Naive thymus-derived CD8-positive, alpha-beta T cell (primary cell): Measurements from ENCODE around the gene MED13L. TPM values are rescaled to one million over a fixed set of nuclear protein-coding genes. Genes with fewer than 3 reads are reported as not detected.

ENCODE experiments used
- ATAC-seq, 2 donors: fragments of 150-1000 bp; cut with Tn5 transposase in 1 of 2; sonication (Bioruptor Pico), chemical (Tn5 transposase) in 1 of 2; 1 replicate in 1 of 2; 2 replicates in 1 of 2; pipeline ENCODE4 v1.10.0; 2021; ENCODE audit warnings: mild to moderate bottlenecking in 2 of 2, moderate library complexity in 2 of 2
- POLR2A ChIA-PET: fragments of 350-600 bp; sonication (Branson Sonifier 250); formaldehyde crosslinking; loops from one replicate; lab custom pipeline; 2021; ENCODE audit warnings: antibody characterized with exemption; lab: Charles Lee
- DNase-seq, 10 donors: peaks; one replicate each; pipeline versions ENCODE4 v3.0.0 to v3.0.0-alpha.2; 2020 to 2022
- H3K27ac Mint-ChIP-seq, 10 donors: one replicate each; pipeline ENCODE4 v1.8.0; 2020 to 2022; ENCODE audit warnings: mild to moderate bottlenecking in 10 of 10, mixed read lengths in 10 of 10, moderate library complexity in 4 of 10, inconsistent platforms in 1 of 10
- H3K27me3 Mint-ChIP-seq, 5 donors: one replicate each; pipeline ENCODE4 v1.8.0; 2021 to 2022; ENCODE audit warnings: mixed read lengths in 5 of 5
- H3K36me3 Mint-ChIP-seq, 3 donors: one replicate each; pipeline ENCODE4 v1.8.0; 2020 to 2022; ENCODE audit warnings: mixed read lengths in 3 of 3, mild to moderate bottlenecking in 2 of 3, inconsistent platforms in 1 of 3
- H3K4me1 Mint-ChIP-seq, 4 donors: one replicate each; pipeline ENCODE4 v1.8.0; 2021 to 2022; ENCODE audit warnings: mixed read lengths in 4 of 4
- H3K4me3 Mint-ChIP-seq, 10 donors: one replicate each; pipeline ENCODE4 v1.8.0; 2020 to 2022; ENCODE audit warnings: mild to moderate bottlenecking in 10 of 10, mixed read lengths in 10 of 10, moderate library complexity in 6 of 10, inconsistent platforms in 1 of 10
- H3K9me3 Mint-ChIP-seq, 9 donors: one replicate each; pipeline ENCODE4 v1.8.0; 2020 to 2022; ENCODE audit warnings: mixed read lengths in 9 of 9, mild to moderate bottlenecking in 3 of 9, inconsistent platforms in 1 of 9, moderate library complexity in 1 of 9
- polyA plus RNA-seq, 3 donors: library from polyadenylated mRNA; unstranded; fragments of 300-500 nt; fragmentation: Illumina TruSeq; gene quantifications; one replicate each; pipeline ENCODE4 v1.2.3, GENCODE V29; 2021
- total RNA-seq, 8 experiments: library from RNA in 2 of 8; stranded (reverse) in 2 of 8; gene quantifications; one replicate each; pipeline ENCODE4 v1.2.3 and lab custom pipeline; 2021 to 2026

The MED13L gene
- total and polyA plus RNA-seq, 5 experiments from 2014 or later: 5.1 to 164 (median 6.7) TPM

DNA sequence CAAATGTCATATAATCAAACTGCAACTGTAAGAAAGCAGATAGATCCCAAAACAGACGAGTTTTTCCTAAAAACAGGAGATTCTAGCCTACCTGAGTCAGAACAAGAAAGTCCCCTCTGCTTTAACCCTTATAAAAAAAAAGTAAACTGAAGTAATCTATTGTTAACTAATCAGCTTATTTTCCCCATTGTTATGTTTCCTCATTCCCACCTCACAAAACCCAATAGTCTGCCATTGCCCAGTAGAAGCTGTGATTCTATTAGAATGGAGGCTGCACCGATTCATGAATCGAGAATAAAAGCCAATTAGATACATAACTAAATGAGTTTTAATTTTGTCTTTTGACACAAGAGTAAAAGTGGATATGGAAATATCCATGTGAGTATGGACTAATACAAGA, 115.4 kb downstream of the MED13L start:
- no peak overlapping the region for H3K4me3 Mint-ChIP-seq

DNA sequence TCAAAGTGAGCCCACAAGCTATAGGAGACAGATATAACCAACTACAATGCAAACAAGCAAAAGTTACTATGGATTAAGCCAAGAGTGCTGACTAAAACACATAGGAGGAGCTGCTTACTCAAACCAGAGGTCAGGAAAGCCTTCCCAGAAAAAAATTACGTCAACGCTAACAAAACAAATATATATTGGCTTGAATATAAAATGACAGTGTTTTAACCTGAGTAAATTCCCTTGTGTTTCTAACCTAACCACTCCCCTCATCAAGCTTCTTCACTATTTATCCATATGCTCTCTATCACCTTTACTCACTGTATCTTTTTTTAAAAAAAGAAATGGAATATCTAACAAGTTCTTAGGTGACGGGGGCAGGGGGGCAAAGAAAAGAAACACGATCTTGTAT, 115.9 kb downstream of the MED13L start:
- no peak for ATAC-seq

More for the DNA sequence above, 115.4 kb downstream of the MED13L start:
- H3K27ac Mint-ChIP-seq: no peak overlapping the region
- ATAC-seq (no peak), DNase-seq (no peak)
- H3K4me1 Mint-ChIP-seq: peaks cover 18 to 71% (median 58%) of the 10 kb centered on the region in 4 donors
- H3K9me3 Mint-ChIP-seq: no peaks in the 10 kb centered on the region
- H3K36me3 Mint-ChIP-seq: no peaks in the 10 kb centered on the region
- POLR2A ChIA-PET: no interaction called here
- H3K27me3 Mint-ChIP-seq: no peaks in the 10 kb centered on the region

DNA sequence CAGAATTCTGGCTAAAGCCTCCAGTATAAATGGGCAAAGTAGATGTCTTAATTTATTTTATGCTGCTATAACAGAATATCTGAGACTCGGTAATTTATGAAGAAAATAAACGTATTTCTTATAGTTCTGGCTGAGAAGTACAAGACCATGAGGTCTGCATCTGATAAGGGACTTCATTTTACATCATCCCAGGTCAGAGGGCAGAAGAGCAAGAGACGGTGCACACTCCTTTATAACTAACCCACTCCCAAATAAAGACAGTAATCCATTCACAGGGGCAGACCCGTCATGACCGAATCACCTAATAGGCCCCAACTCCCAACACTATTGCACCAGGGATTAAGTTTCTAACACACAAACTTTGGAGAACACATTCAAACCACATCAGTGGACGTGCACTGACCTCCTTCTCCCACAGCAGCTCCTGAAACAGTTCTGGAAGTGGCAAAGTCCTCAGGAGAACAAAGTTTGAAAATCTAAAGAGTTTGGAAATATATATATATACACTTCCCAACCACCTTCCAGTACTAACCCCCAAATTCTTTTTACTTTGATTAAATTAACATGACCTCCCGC, 116.5 kb downstream of the MED13L start:
- no peak overlapping the region for H3K4me3 Mint-ChIP-seq
- no peaks in the 10 kb centered on the region for H3K27me3 Mint-ChIP-seq
- POLR2A ChIA-PET: no interaction called here
- peak overlapping the region in 1 of 10 donors; percentile 22 for H3K27ac Mint-ChIP-seq
- DNase-seq (no peak), ATAC-seq (no peak)
- H3K4me1 Mint-ChIP-seq: peaks cover 20 to 74% (median 59%) of the 10 kb centered on the region in 4 donors
- H3K9me3 Mint-ChIP-seq: no peaks in the 10 kb centered on the region
- no peaks in the 10 kb centered on the region for H3K36me3 Mint-ChIP-seq

More for the DNA sequence above, 115.9 kb downstream of the MED13L start:
- Mint-ChIP-seq H3K4me3 (no peak overlapping the region), H3K9me3 (no peaks in the 10 kb centered on the region), H3K27ac (no peak overlapping the region), H3K36me3 (no peaks in the 10 kb centered on the region), H3K4me1 (peaks cover 21 to 75% (median 62%) of the 10 kb centered on the region in 4 donors), H3K27me3 (no peaks in the 10 kb centered on the region)
- POLR2A ChIA-PET: no interaction called here
- DNase-seq: no peak

DNA sequence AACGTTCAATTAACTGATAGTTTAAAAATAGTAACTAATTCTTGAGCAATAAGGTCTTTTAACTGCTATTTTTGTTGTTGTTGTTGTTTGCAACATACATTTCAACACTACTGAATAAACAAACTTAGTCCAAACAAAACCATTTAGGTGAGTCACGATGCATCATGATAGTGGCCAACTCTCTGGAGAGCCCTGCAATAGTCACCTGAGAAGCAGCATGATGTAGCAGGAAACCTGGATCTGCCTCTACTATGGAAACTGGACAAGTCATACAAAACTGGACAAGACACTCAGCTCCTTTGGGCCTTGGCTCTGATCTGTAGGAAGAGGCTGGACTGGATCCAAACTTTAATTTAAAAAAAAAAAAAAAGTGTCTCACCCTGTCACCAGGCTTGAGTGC, 117.3 kb downstream of the MED13L start:
- ATAC-seq (no peak), DNase-seq (no peak)
- Mint-ChIP-seq H3K4me1 (peaks cover 20 to 69% (median 53%) of the 10 kb centered on the region in 4 donors), H3K9me3 (no peaks in the 10 kb centered on the region), H3K36me3 (no peaks in the 10 kb centered on the region), H3K27me3 (no peaks in the 10 kb centered on the region), H3K4me3 (no peak overlapping the region), H3K27ac (no peak overlapping the region)
- POLR2A ChIA-PET: no interaction called here

DNA sequence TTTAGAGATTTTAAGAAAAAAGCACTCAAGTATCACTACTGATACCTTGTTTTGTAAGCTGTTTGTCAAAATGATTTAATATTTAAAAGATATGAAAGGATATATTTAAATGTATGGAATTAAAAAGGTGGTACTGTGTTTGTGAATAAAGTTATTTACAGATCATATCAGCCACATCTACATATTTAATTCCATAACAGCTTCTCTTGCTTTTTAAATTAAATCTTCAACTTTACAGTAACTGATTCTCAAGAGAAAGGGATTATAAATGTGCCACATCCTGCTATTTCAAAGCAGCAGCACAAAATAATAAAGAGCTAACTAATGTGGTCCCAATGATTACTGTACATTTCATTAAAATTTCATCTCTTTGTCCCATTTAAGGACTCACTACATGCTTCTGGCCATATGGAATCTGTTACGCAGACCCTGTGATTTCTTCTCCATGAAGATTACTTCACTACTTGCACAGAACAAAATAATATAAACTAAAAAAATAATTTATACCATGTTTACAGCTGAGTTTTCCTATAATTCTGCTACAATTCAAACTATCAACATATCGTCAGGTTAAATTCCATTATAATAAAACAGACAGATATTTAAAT, 117.8 kb downstream of the MED13L start:
- Mint-ChIP-seq H3K9me3 (no peaks in the 10 kb centered on the region), H3K27me3 (no peaks in the 10 kb centered on the region), H3K36me3 (no peaks in the 10 kb centered on the region), H3K4me3 (no peak overlapping the region), H3K27ac (no peak overlapping the region), H3K4me1 (peaks cover 18 to 63% (median 50%) of the 10 kb centered on the region in 4 donors)
- POLR2A ChIA-PET: no interaction called here
- ATAC-seq (no peak), DNase-seq (no peak)

DNA sequence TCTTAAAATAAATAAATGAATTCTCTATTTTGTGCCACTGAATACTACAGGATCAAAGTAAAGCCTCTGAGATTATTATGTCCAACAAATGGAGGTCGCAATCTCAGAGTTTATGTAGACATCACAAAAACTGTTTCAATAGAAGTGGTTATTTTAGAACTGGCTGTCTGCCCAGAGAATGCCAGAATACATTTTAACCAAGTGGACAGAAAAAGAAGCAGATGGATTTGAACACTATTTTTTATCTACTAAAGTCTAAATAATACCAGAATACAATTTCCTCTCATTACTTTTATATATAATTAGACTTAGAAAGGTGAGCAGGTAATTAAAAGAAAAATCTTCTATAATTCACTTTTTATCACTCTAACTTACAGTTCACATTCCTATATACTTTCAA, 118.3 kb downstream of the MED13L start:
- Mint-ChIP-seq H3K27ac (no peak overlapping the region), H3K27me3 (no peaks in the 10 kb centered on the region), H3K4me3 (no peak overlapping the region), H3K4me1 (peaks cover 19 to 61% (median 47%) of the 10 kb centered on the region in 4 donors), H3K9me3 (no peaks in the 10 kb centered on the region), H3K36me3 (no peaks in the 10 kb centered on the region)
- POLR2A ChIA-PET: no interaction called here
- no peak for DNase-seq
- no peak for ATAC-seq

DNA sequence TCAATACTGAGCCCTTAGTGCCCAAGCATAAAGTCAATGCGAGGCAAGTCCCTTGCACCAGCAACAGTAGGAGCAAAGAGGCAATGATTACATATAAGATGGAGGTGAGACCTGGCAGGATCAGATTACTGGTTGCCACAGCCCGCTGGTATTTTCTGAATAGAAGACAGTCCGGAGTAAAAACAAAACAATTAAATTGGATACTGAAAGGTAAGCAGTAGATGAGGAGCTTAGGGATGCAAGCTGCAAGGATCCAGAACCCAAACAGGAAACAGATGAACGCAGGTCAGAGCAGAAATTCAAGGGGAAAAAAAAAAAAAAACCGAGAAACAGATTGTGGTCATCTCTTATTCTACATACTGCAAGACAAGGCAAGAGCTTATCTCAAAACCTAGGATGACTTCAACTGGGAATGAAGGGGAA, 119.6 kb downstream of the MED13L start:
- Mint-ChIP-seq H3K27me3 (no peaks in the 10 kb centered on the region), H3K36me3 (no peaks in the 10 kb centered on the region), H3K9me3 (no peaks in the 10 kb centered on the region), H3K4me3 (peak overlapping the region in 5 of 10 donors; percentile 8 to 46 (median 18)), H3K27ac (peak overlapping the region in 1 of 10 donors; percentile 13), H3K4me1 (peaks cover 27 to 67% (median 54%) of the 10 kb centered on the region in 4 donors)
- DNase-seq (no peak), ATAC-seq (no peak)
- POLR2A ChIA-PET: interaction anchor here (0.7 kb wide), 1 partner anchor 471 kb away, joined by 7 read pairs; no protein-coding TSS in a partner anchor

DNA sequence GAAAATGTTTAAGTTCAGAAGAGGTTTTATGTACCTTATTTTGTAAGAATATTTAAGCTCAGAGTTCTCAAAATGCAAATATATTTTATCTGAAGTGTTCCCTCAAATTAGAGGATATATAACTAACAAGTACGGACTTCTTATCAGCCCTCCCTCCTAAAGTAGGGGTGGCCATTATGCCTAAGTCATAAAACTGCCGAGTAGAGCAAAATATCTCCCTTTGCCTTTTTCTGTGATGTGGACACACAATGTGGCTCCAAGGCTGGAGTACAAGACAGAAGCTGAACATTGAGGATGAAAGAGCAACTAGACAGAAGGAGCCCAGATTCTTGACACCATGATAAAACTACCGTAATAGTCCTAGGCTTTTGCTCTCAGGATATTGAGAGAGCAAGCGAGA, 120.9 kb downstream of the MED13L start:
- POLR2A ChIA-PET: no interaction called here
- H3K4me1 Mint-ChIP-seq: peaks cover 33 to 73% (median 59%) of the 10 kb centered on the region in 4 donors
- no peak overlapping the region for H3K4me3 Mint-ChIP-seq
- no peaks in the 10 kb centered on the region for H3K27me3 Mint-ChIP-seq
- H3K9me3 Mint-ChIP-seq: no peaks in the 10 kb centered on the region
- no peak overlapping the region for H3K27ac Mint-ChIP-seq
- DNase-seq: no peak
- ATAC-seq: no peak
- no peaks in the 10 kb centered on the region for H3K36me3 Mint-ChIP-seq

DNA sequence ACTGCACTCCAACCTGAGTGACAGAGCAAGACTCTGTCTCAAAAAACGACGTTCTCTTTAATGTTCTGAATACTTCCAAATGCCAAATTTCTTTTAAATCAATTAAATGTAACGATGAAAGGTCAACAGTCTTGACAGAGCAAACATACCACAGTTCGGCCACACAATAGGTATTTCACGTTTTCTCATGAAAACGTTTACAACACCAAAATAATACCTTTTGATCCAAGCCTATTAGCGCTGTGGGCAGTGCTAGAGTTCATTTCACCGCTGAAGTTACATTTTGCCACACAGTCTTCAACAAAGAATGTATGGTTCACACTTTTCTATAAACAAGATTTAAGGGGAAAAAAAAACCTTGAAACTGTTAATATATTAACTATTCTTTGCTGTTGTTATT, 122.1 kb downstream of the MED13L start:
- DNase-seq (no peak), ATAC-seq (no peak)
- H3K9me3 Mint-ChIP-seq: no peaks in the 10 kb centered on the region
- no peaks in the 10 kb centered on the region for H3K27me3 Mint-ChIP-seq
- no peaks in the 10 kb centered on the region for H3K36me3 Mint-ChIP-seq
- H3K27ac Mint-ChIP-seq: peak overlapping the region in 1 of 10 donors; percentile 26
- H3K4me3 Mint-ChIP-seq: no peak overlapping the region
- POLR2A ChIA-PET: no interaction called here
- H3K4me1 Mint-ChIP-seq: peaks cover 34 to 74% (median 62%) of the 10 kb centered on the region in 4 donors

DNA sequence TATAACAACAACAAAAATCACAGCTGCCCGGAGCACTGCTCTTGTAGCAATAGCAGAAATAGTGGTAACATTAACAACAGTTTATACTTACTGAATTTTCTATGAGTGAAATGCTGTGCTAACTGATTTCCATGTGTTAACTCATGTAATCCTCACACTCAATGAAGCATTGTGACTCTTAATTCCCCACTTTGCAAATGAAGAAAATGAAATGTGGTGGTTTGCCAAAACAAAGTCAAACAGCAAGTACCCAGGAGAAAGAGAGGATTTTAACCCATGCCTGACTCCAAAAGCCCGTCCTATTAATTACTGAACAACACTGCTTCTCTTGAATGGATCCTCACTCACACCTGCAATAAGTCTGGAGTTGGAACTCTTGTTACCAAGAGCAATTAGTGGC, 123.5 kb downstream of the MED13L start:
- Mint-ChIP-seq H3K27ac (no peak overlapping the region), H3K4me1 (peaks cover 35 to 78% (median 73%) of the 10 kb centered on the region in 4 donors), H3K27me3 (no peaks in the 10 kb centered on the region), H3K36me3 (no peaks in the 10 kb centered on the region), H3K9me3 (no peaks in the 10 kb centered on the region), H3K4me3 (no peak overlapping the region)
- POLR2A ChIA-PET: no interaction called here
- no peak for DNase-seq
- no peak for ATAC-seq

DNA sequence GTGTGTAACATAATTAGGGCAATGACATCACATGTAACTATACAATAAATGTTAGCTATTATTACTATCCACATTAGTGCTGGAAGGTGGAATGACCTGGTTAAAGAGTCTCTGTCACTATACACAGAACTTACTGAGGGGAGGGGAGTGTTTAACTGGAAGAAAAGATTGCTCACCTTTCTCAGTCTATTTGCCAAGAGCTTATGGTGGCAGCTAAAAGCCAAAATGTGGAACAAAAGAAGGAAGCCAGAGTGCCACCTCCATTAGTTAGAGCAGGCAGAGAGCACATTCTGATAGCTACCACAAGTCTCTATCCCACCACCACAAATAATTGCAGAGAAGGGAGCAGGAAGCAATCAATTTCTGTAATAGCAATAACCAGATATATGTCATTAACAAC, 124.4 kb downstream of the MED13L start:
- ATAC-seq (no peak), DNase-seq (no peak)
- Mint-ChIP-seq H3K36me3 (no peaks in the 10 kb centered on the region), H3K4me1 (peaks cover 37 to 77% (median 73%) of the 10 kb centered on the region in 4 donors), H3K4me3 (no peak overlapping the region), H3K9me3 (no peaks in the 10 kb centered on the region), H3K27ac (peak overlapping the region in 1 of 10 donors; percentile 26), H3K27me3 (no peaks in the 10 kb centered on the region)
- POLR2A ChIA-PET: no interaction called here

DNA sequence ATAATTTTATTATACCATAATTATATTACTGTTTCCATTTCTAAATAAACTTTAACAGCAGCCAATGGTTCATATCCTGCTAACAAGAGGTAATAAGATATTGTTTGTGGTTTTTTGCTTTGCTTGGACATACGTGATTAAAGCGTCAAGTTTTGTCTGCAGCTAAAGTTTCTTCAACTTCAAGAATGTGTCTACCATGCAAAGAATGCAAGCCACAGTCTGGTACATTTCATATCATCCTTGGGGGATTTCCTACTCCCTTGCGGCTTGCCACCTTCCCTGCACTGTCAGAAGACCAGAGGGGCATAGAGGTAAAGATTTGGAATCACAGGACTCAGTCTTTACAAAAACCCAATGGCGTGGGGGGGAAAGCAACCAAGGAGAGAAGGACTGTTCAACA, 125.2 kb downstream of the MED13L start:
- Mint-ChIP-seq H3K9me3 (no peaks in the 10 kb centered on the region), H3K4me1 (peaks cover 30 to 69% (median 65%) of the 10 kb centered on the region in 4 donors), H3K36me3 (no peaks in the 10 kb centered on the region), H3K27me3 (no peaks in the 10 kb centered on the region), H3K4me3 (no peak overlapping the region), H3K27ac (peak overlapping the region in 1 of 10 donors; percentile 14)
- DNase-seq (no peak), ATAC-seq (peak; percentile 33 to 68)
- POLR2A ChIA-PET: no interaction called here

DNA sequence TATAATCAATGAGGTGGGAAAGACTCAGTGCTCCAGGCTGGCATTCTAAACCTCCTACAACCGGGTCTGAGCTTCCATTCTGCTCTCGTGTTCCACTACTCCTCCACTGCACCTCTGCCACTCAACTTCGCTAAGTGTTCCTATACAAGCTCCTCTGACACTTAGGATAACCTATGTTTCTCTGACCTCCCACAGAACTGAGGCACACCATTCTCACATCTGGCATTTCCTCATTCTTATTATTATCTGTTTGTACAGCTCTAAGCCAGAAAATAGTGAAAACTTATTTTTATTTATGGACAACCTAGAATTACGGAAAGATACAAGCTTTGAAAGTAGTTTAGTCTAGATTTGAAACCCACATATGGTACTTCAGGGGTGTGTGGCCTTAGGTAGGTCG, 127.0 kb downstream of the MED13L start:
- POLR2A ChIA-PET: no interaction called here
- H3K36me3 Mint-ChIP-seq: no peaks in the 10 kb centered on the region
- DNase-seq: no peak
- no peaks in the 10 kb centered on the region for H3K27me3 Mint-ChIP-seq
- peaks cover 24 to 61% (median 57%) of the 10 kb centered on the region in 4 donors for H3K4me1 Mint-ChIP-seq
- no peak for ATAC-seq
- H3K9me3 Mint-ChIP-seq: no peaks in the 10 kb centered on the region
- peak overlapping the region in 3 of 10 donors; percentile 6 to 52 (median 20) for H3K27ac Mint-ChIP-seq
- no peak overlapping the region for H3K4me3 Mint-ChIP-seq
